Activated CD4-positive, alpha-beta T cell treated with anti-CD3 and anti-CD28 coated beads for 24 hours (primary cell): ENCODE data around the gene ARMH3.

ENCODE experiments used
- DNase-seq, 2 donors: peaks; one replicate each; pipeline ENCODE4 v3.0.0-alpha.2; 2020; ENCODE audit warnings: low read depth in 2 of 2

The ARMH3 gene

GRCh38 chr10:101832325-101832771 lies 223.6 kb downstream of the ARMH3 start:
- no peak for DNase-seq

- no peak for DNase-seq
These were observed 224.7 kb downstream of the ARMH3 start for GRCh38 chr10:101831169-101831811.

- peak; percentile 83 to 86 for DNase-seq
These were observed 225.4 kb downstream of the ARMH3 start for GRCh38 chr10:101830322-101831168.

- peak; percentile 35 to 42 for DNase-seq
These were observed 226.2 kb downstream of the ARMH3 start for GRCh38 chr10:101829561-101830315.

GRCh38 chr10:101828766-101829551 lies 227.0 kb downstream of the ARMH3 start:
- no peak for DNase-seq

- DNase-seq: no peak
These were observed 227.9 kb downstream of the ARMH3 start for GRCh38 chr10:101827919-101828600.

DNA sequence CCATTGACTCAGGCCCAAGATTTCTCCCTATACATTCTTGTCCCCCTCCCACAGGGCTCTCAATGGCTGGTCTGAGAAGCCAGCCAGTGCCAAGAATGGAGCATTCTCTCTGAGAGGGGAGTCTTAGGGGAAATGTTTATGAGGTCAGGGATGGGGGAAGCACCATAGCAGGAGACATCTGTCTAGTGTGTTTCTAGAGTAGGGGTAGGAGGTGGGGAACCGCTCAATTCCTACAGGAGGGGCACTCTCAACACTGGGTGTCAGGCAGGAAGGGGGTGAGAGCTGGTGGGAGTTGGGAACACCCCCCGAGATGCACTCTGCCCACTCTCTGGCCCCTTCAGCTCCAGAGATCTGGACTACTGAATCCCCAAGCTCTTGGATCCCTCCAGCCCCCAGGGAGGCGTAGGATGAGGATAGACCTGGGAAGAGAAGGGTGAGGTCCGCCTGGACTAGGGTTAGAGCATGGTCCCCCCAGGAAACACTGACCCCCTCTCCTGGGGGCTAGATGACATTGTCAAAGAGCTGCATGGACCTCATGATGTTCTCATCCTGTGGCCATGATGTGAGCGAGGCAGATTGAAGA lies 229.0 kb downstream of the ARMH3 start:
- no peak for DNase-seq

GRCh38 chr10:101824736-101825135 lies 231.2 kb downstream of the ARMH3 start:
- DNase-seq: no peak

DNA sequence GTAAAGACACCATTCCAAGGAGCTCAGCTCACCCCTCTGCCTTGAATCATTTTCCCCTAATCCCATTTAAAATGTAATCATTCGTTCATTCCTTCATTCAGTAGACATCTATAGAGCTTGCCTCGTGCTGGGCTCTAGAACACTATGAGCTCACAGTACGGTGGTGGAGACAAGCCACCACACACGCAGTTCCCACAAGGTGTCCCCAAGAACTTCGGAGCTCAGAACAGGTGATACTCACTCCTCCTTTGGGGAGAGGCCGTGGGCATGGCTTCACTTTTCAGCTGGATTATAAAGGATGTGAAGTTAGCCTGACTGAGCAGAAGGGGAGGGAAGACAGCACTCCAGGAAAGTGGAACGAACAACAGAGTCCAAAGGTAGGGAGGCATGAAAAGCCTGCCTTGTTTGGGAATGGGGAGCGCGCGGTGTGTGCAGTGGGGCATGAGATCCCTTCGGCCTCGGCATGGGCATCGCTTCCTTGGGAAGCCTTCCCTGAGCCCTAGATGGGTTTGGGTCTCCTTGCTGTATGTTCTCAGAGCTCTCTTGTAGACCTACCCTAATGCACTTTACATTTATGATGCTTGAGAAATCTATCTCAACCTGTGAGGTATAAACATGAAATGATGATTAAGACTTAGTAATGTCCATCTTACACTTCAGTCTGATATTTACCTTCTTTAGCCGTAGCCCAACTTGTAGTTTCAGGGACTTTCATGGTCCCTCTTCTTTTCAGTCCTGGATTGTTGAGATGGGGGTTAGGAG lies 236.9 kb downstream of the ARMH3 start:
- DNase-seq: no peak

GRCh38 chr10:101818119-101818871 lies 237.7 kb downstream of the ARMH3 start, which contains the start of gene OGA:
Gene OGA, minus strand, starts transcription at chr10:101818444. Its CDS starts 422 bp downstream, at chr10:101818022.
- peak; percentile 92 to 96 for DNase-seq

DNA sequence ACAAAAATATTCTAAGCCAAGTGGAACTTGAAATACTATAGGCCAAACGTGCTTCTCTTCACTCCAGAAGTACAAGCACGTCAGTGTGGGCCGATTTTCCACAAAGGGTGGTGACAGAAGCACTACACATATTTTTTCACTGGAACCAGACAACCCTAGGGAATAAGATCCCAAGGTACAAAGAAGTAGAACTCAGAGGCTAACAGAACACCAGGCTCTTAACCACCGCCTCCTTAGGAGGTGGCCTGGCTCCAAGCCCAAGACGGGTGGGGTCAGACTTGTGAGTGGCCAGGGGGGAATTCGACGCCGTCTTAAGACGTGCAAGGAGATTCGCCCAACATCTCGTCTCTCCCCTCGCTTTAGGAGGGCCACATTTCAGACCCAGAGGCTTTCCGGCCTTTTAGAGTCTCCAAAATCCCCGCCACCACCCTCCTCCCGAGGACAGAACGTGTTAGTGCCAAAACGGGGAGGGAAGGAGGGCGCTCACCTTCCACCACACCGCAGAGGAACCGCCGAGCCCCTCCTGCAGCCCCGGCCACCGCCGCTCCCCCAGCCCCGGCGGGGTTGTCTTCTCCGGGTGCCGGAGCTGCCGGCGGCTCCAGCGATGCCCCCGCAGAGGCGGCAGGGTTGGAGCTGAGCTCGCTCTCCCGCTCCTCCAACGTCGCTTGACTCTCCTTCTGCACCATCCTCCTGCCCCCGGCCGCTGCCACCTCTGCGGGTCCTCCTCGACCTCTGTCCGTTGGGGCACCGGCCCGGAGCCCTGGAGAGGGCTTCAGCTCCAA lies 238.4 kb downstream of the ARMH3 start:
- no peak for DNase-seq

DNA sequence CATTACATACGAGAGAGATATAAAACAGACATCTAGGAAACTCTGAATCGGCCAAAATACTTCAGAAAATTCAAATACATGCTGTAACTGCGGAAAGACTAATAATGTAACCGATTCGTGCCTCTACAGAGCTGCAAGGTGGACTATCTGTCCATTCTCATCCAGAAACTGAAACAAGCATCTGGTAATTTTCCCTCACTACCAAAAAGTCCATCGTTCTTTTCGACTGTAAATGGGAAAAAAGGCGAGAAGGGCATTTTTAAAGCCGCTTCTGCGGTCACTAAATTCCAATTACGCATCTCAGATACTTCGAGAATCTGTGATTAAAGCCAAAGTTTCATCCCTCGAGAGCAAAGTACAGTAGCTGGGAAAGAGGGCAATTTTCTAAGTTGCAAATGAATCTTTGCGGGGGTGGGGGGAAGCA lies 239.0 kb downstream of the ARMH3 start:
- DNase-seq: no peak

DNA sequence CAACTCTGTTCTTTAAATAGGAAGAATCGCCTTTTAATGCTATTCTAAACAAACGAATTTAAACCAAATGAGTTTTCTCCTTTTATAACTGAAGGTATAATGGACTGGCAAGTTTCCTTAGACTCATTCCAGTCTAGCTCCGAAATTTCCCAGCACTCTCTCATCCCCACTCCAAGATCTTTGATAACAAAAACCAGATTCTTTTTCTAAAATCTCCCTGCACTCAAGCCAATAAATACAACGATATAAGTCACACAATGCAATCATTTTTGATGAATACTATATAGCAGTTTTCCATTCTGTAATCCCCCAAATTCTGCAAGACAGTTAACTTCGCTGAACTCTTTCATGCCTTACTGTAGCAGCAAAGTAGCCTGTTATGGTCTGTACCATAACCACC lies 239.6 kb downstream of the ARMH3 start:
- no peak for DNase-seq

DNA sequence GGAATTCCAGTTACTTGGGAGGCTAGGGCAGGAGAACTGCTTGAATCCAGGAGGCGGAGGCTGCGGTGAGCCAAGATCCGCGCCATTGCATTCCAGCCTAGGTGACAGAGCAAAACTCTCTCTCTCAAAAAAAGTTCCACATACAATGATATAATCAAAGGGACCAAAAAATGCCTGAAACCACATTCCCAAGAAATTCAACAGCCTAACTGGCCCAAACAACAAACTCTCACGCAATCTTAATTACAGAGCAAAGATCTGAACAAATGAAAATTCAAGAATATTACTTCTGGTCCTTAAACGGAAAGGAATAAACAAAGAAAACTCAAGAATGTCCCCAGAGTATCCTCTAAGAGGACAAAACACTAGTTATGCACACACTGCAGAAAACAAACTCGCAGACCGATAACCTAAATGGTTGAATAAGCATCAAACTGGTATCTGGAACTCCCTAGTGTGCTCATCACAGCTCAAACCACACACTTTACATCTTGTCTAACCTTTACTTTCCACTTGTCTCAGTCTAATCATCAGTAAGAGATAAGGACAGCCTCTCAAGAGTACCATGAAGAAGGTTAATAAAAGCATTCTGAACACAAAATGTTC lies 241.4 kb downstream of the ARMH3 start:
- DNase-seq: no peak

DNA sequence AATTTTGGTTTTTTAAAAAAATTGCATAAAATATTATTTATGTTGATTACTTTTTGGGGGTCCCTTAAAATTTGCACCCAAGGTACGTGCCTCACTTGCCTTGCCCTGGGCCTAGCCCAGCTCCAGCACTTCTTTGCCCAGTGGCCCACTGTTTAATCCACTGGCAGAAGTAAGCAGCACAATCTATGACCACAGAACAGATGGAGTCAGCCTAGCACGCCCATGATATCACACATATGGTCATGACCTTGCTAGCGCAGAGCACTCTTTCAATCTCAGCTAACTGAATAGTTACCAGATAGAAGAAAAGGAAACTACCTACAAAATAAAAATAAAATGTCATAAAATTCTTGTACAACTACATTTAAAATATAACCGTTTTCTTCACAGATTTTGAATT lies 243.4 kb downstream of the ARMH3 start:
- no peak for DNase-seq

GRCh38 chr10:101807158-101807557 lies 248.8 kb downstream of the ARMH3 start:
- DNase-seq: no peak

GRCh38 chr10:101803511-101803910 lies 252.5 kb downstream of the ARMH3 start:
- DNase-seq: no peak
